ENCODE results near the gene TTLL1. TPM values are rescaled to one million over a fixed set of nuclear protein-coding genes. Genes with fewer than 3 reads are reported as not detected.
A peak's percentile ranks its signal among the peaks of the same experiment; 100 is the strongest.

TTLL1 gene
- total and polyA plus RNA-seq, 2 of the 4 experiments (the other 2 are of a cell fraction): 10.8 to 13.2 TPM

DNA sequence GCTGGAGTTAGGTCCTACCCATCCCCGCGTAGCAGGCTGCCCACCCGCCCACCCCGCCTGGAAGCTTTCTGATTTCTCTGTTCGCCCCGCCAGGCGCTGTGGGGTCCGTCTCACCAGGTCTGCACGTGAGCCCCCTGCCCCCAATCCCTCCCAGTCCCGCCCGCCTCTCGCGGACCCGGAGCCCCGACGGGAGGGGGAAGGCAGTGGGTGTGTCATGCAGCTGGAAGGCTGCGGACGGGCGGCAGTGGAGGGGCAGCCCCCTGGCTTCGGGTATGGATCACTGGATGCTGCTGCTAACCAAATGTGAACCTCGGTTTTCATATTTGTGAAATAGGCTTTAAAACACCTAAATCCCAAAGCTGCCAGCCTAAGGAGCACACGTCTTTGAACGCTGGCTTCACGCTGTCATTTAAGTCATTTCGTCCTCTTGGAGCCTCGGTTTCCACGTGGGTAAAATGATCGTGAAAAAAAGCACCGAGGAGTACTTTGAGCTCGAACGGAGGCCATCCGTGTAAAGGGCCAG, 20.8 kb upstream of the TTLL1 start:
- no peak overlapping the region for H3K18ac ChIP-seq (ENCODE audit: low read depth, low read length)
- H4K8ac ChIP-seq (ENCODE audit: low read depth in 2 of 2, low read length in 2 of 2): no peak overlapping the region
- H2AK9ac ChIP-seq (replicated peaks; ENCODE audit: low read depth, low read length, poor library complexity): peak overlapping the region; percentile 7
- no peak overlapping the region for H3K4ac ChIP-seq (ENCODE audit: low read depth, low read length)
- CTCF ChIA-PET: interaction anchor here (0.9 kb wide), 1 partner anchor 49 kb away, joined by 3 read pairs; no protein-coding TSS in a partner anchor
- no peak overlapping the region for H2BK15ac ChIP-seq (ENCODE audit: low read depth, low read length)
- H4K91ac ChIP-seq (ENCODE audit: insufficient read depth, low read depth, low read length): no peak overlapping the region
- H3K56ac ChIP-seq (ENCODE audit: extremely low read depth, insufficient read depth, low read length): no peak overlapping the region
- WGBS, 2 experiments (ENCODE audit: extremely low coverage in 2 of 2, insufficient read length in 1 of 2): 6% methylated on average over 9 of the region's 32 CpGs; no CpG with 5 or more reads in 1 of the 2 experiments
- no peak overlapping the region for H2BK5ac ChIP-seq (ENCODE audit: low read depth, low read length, poor library complexity, severe bottlenecking)
- POLR2A ChIA-PET (ENCODE audit: unreplicated experiment): no interaction called here
- H3K9me1 ChIP-seq (ENCODE audit: insufficient read depth, low read length): no peaks in the 10 kb centered on the region
- in situ Hi-C loops (cut with MboI; ENCODE audit: low sequenced_read_pairs) (no loop called here), dilution Hi-C loops (cut with HindIII; ENCODE audit: low sequenced_read_pairs, unreplicated experiment) (no loop called here), intact Hi-C loops (cut with micrococcal nuclease) (no loop called here)
- H3K27ac ChIP-seq (ENCODE audit: insufficient read depth, low read length): no peak overlapping the region
- no peak overlapping the region for H2AK5ac ChIP-seq (ENCODE audit: low read depth, low read length)
- H3K27me3 ChIP-seq (ENCODE audit: control insufficient read depth, insufficient read depth, low read length): peaks cover 55% of the 10 kb centered on the region
- no peaks in the 10 kb centered on the region for H4K20me1 ChIP-seq (ENCODE audit: insufficient read depth, low read length)
- no peak overlapping the region for H3K9ac ChIP-seq (ENCODE audit: low read depth, low read length)
- H3K4me2 ChIP-seq (ENCODE audit: low read depth, low read length): peak overlapping the region; percentile 60
- no peak overlapping the region for H2BK120ac ChIP-seq (ENCODE audit: low read depth, low read length)
- no peaks in the 10 kb centered on the region; the same call in 1 of the 2 replicates for H3K4me1 ChIP-seq (ENCODE audit: control insufficient read depth, insufficient read depth, low read length)
- ATAC-seq (ENCODE audit: low read depth) (peak; percentile 30), DNase-seq (no peak)
- no peaks in the 10 kb centered on the region for H3K79me1 ChIP-seq (ENCODE audit: low read depth in 1 of 2, low read length in 2 of 2)
- H3K9me3 ChIP-seq (ENCODE audit: control insufficient read depth, insufficient read depth, low read length): no peaks in the 10 kb centered on the region
- H3K36me3 ChIP-seq (ENCODE audit: control insufficient read depth, insufficient read depth, low read length): no peaks in the 10 kb centered on the region
- TF ChIP-seq CEBPB (IDR thresholded peaks at IDR 0.05; ENCODE audit: low read depth, low read length) (no peak), RAD21 (IDR thresholded peaks at IDR 0.05; ENCODE audit: low read length) (no peak), MAFK (IDR thresholded peaks at IDR 0.05; ENCODE audit: low read depth, low read length) (no peak), SMC3 (IDR thresholded peaks at IDR 0.05; ENCODE audit: low read depth, low read length) (no peak)
- TF ChIP-seq, protein P1, sequence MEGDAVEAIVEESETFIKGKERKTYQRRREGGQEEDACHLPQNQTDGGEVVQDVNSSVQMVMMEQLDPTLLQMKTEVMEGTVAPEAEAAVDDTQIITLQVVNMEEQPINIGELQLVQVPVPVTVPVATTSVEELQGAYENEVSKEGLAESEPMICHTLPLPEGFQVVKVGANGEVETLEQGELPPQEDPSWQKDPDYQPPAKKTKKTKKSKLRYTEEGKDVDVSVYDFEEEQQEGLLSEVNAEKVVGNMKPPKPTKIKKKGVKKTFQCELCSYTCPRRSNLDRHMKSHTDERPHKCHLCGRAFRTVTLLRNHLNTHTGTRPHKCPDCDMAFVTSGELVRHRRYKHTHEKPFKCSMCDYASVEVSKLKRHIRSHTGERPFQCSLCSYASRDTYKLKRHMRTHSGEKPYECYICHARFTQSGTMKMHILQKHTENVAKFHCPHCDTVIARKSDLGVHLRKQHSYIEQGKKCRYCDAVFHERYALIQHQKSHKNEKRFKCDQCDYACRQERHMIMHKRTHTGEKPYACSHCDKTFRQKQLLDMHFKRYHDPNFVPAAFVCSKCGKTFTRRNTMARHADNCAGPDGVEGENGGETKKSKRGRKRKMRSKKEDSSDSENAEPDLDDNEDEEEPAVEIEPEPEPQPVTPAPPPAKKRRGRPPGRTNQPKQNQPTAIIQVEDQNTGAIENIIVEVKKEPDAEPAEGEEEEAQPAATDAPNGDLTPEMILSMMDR (conservative IDR thresholded peaks at IDR 0.05; ENCODE audit: low read depth, low read length): no peak
- peak overlapping the region; percentile 6; the same call in 1 of the 2 replicates for H3K23ac ChIP-seq (ENCODE audit: low read depth, low read length)
- H2BK20ac ChIP-seq (ENCODE audit: low read depth, low read length): no peak overlapping the region
- no peak overlapping the region for H3K14ac ChIP-seq (replicated peaks; ENCODE audit: low read depth, low read length)
- H2AFZ ChIP-seq (replicated peaks; ENCODE audit: low read length, poor library complexity): peak overlapping the region; percentile 87
- no TSS peak for BruUV-seq (replicated peaks)
- H4K5ac ChIP-seq (ENCODE audit: low read depth, low read length): no peak overlapping the region
- peak overlapping the region; percentile 8 for H3K4me3 ChIP-seq (ENCODE audit: insufficient read depth, low read depth, low read length)
